Esophagus muscularis mucosa (tissue), 4 donors: ENCODE data around the gene LAMA3. TPM values are rescaled to one million over a fixed set of nuclear protein-coding genes. Genes with fewer than 3 reads are reported as not detected.
A peak's percentile ranks its signal among the peaks of the same experiment; 100 is the strongest.

Source experiments
- DNase-seq: peaks from one replicate; pipeline ENCODE4 v3.0.0-alpha.2; 2017; ENCODE audit errors: extremely low spot score
- H3K27ac ChIP-seq, 4 donors: fragments of 200-600 bp; sonication (generic); replicated peaks in 1 of 4; 1 replicate in 3 of 4; 2 replicates in 1 of 4; pipeline ENCODE4 v1.5.1; 2016 to 2019; ENCODE audit warnings: mild to moderate bottlenecking in 1 of 4
- H3K27me3 ChIP-seq, 4 donors: fragments of 200-600 bp; sonication (generic); one replicate each; pipeline versions ENCODE4 v1.5.1 to v1.6.0; 2016 to 2019
- H3K36me3 ChIP-seq, 4 donors: fragments of 200-600 bp; sonication (generic); one replicate each; pipeline ENCODE4 v1.5.1; 2016 to 2019
- H3K4me1 ChIP-seq, 4 donors: fragments of 200-600 bp; sonication (generic); one replicate each; pipeline ENCODE4 v1.5.1; 2016 to 2019
- H3K4me3 ChIP-seq, 4 donors: fragments of 200-600 bp; sonication (generic); 1 replicate in 2 of 4; 2 replicates in 2 of 4; pipeline ENCODE4 v1.5.1; 2016 to 2019; ENCODE audit warnings: mild to moderate bottlenecking in 4 of 4, moderate library complexity in 1 of 4
- H3K9me3 ChIP-seq, 4 donors: fragments of 200-600 bp; sonication (generic); 1 replicate in 3 of 4; 2 replicates in 1 of 4; pipeline ENCODE4 v1.5.1; 2016 to 2019
- EP300 ChIP-seq: sonication (generic); formaldehyde crosslinking; IDR thresholded peaks from one replicate; pipeline ENCODE4 v1.6.1; 2017; ENCODE audit warnings: antibody characterized with exemption
- POLR2A ChIP-seq: fragments of 450-650 bp; IDR thresholded peaks from one replicate; pipeline ENCODE4 v1.6.1; 2017; ENCODE audit warnings: antibody characterized with exemption, moderate library complexity, mild to moderate bottlenecking, low read depth
- POLR2AphosphoS5 ChIP-seq, 2 donors: sonication (generic); formaldehyde crosslinking; IDR thresholded peaks; one replicate each; pipeline ENCODE4 v1.6.1; 2017; ENCODE audit warnings: antibody characterized with exemption in 2 of 2
- WGBS: methylation state at CpG from one replicate; pipeline ENCODE4 v1.1.5; 2018; 5-methylcytosine and 5-hydroxymethylcytosine counted together
- intact Hi-C: fragments of 100-400 bp; cut with DNase I; formaldehyde crosslinking; loops from one replicate; pipeline ENCODE4 v1.15.1; 2023
- total RNA-seq, 4 donors: library from RNA; depleted of rRNA; stranded (reverse); fragments of >200 nt; gene quantifications; one replicate each; pipeline versions ENCODE4 v1.1.0 to v1.2.1, GENCODE V29; 2016
- TF ChIP-seq, protein P1 (sequence below), 3 experiments: fragments of 200-600 bp in 2 of 3; fragments of 450-650 bp in 1 of 3; sonication (generic) in 2 of 3; IDR thresholded peaks; one replicate each; pipeline ENCODE4 v1.5.1; 2017 to 2019; ENCODE audit warnings: antibody characterized with exemption in 3 of 3, mild to moderate bottlenecking in 2 of 3, moderate library complexity in 1 of 3

LAMA3 gene
- total RNA-seq, 4 donors from 2014 or later, result 7.5 to 12.9 (median 11.7) TPM

DNA sequence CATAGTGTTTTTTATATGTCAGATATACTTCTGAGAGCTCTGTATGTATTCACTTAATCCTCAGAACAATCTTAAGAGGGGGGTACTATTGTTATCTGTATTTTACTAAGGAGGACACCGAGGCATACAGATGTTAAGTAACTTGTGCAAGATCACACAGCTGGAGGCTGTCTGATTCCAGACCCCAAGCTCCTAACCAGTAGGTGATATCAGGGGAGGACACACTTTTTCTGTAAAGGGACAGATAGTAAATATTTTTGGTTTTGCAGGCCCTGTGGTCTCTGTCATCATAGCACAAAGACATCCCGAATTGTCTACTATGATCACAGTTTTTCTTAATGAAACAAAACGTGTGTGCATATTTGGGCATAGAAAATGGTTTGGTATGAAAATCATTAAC is 143.7 kb downstream of the LAMA3 start:
- intact Hi-C loops, result loop anchor here (10.0 kb wide), 1 partner anchor 182 kb away; the partner anchor contains the start of gene TTC39C

DNA sequence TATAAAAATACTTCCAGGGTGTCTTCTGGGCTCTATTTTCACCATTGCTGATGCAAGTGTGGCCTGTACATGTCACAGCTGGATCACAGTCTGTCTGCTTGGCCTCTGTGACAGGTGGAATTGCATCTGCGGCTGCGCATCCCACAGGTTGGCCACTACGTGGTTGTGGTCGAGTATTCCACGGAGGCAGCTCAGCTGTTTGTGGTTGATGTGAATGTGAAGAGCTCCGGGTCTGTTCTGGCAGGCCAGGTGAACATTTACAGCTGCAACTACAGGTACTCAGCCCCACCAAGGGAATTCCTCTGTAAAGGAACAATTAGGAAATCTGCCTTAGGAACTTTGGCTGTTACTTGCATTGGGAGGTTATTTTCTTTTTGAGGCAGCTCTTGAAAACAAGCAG is 144.5 kb downstream of the LAMA3 start:
- WGBS, result 85% methylated on average over 5 of the region's 6 CpGs
- intact Hi-C loops, result loop anchor here (10.0 kb wide), 1 partner anchor 181 kb away; the partner anchor contains the start of gene TTC39C
- TF ChIP-seq EP300, result no peak
- TF ChIP-seq, protein P1, sequence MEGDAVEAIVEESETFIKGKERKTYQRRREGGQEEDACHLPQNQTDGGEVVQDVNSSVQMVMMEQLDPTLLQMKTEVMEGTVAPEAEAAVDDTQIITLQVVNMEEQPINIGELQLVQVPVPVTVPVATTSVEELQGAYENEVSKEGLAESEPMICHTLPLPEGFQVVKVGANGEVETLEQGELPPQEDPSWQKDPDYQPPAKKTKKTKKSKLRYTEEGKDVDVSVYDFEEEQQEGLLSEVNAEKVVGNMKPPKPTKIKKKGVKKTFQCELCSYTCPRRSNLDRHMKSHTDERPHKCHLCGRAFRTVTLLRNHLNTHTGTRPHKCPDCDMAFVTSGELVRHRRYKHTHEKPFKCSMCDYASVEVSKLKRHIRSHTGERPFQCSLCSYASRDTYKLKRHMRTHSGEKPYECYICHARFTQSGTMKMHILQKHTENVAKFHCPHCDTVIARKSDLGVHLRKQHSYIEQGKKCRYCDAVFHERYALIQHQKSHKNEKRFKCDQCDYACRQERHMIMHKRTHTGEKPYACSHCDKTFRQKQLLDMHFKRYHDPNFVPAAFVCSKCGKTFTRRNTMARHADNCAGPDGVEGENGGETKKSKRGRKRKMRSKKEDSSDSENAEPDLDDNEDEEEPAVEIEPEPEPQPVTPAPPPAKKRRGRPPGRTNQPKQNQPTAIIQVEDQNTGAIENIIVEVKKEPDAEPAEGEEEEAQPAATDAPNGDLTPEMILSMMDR (IDR thresholded peaks at IDR 0.05), result no peak
- TF ChIP-seq POLR2A, result no peak
- TF ChIP-seq POLR2AphosphoS5 (IDR thresholded peaks at IDR 0.05), result no peak
- Histone ChIP-seq H3K4me3 (no peak overlapping the region), H3K4me1 (peaks cover 0 to 9% (median 4%) of the 10 kb centered on the region in 4 donors), H3K9me3 (no peaks in the 10 kb centered on the region), H3K27ac (no peak overlapping the region), H3K27me3 (no peaks in the 10 kb centered on the region), H3K36me3 (peaks cover 0 to 4% (median 0%) of the 10 kb centered on the region in 4 donors)
- peak; percentile 45 for DNase-seq

More for the DNA sequence above, 143.7 kb downstream of the LAMA3 start:
- 81% methylated on average over 3 of the region's 3 CpGs for WGBS
- Histone ChIP-seq H3K9me3 (no peaks in the 10 kb centered on the region), H3K4me3 (no peak overlapping the region), H3K36me3 (peaks cover 0 to 4% (median 0%) of the 10 kb centered on the region in 4 donors), H3K27me3 (no peaks in the 10 kb centered on the region), H3K27ac (no peak overlapping the region), H3K4me1 (peaks cover 0 to 9% (median 2%) of the 10 kb centered on the region in 4 donors)
- DNase-seq, result no peak
- TF ChIP-seq POLR2AphosphoS5 (IDR thresholded peaks at IDR 0.05), result no peak
- no peak for TF ChIP-seq EP300
- TF ChIP-seq, protein P1 (IDR thresholded peaks at IDR 0.05), result no peak
- no peak for TF ChIP-seq POLR2A

DNA sequence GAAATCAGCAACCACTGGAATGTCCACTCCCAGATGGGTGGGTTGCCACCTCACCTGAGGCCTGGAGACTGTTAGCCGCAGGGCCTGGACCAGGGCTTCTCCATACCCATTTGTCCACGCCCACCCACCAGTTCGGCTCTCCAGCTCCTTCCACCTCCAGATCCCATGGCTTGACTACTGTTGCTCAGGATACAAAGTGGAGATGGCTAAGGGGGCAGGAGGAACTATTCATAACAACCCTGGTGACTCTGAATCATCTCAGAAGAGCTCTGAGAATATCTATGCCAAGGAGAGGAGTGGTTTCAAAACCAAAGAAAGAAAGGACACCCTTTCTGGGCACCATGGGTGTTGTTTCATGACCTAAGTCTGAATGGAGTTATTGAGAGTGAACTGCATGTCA is 145.8 kb downstream of the LAMA3 start:
- peak; percentile 87 for DNase-seq
- H3K36me3 ChIP-seq, result peaks cover 0 to 4% (median 0%) of the 10 kb centered on the region in 4 donors
- peak overlapping the region in 1 of 4 donors; percentile 4 for H3K27ac ChIP-seq
- no peak overlapping the region for H3K4me3 ChIP-seq
- no CpG with 5 or more reads among the region's 3 CpGs for WGBS
- no peak for TF ChIP-seq POLR2AphosphoS5 (IDR thresholded peaks at IDR 0.05)
- no peak for TF ChIP-seq POLR2A
- TF ChIP-seq EP300, result no peak
- TF ChIP-seq, protein P1 (IDR thresholded peaks at IDR 0.05), result no peak
- intact Hi-C loops, result loop anchor here (10.0 kb wide), 1 partner anchor 180 kb away; the partner anchor contains the start of gene TTC39C
- peaks cover 0 to 9% (median 4%) of the 10 kb centered on the region in 4 donors for H3K4me1 ChIP-seq
- no peaks in the 10 kb centered on the region for H3K27me3 ChIP-seq
- no peaks in the 10 kb centered on the region for H3K9me3 ChIP-seq

DNA sequence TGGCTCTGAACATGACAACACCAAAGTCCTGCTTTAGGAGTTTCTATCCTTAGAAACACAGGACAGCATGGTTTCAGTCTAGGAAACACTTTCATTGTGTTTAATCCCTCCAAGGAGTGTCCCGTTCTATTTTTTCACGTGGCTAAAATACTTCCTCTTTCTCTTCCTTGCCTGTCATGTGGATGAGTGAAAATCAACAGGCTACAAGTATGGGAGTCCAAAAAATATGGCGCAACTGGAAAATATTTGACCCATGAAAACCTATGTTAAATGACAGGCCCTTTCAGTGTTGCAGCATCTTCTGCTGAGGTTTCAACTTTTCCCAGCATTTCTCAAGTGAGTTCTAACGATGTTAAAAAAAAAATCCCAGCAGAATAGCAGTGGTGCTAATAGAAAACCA is 146.3 kb downstream of the LAMA3 start:
- TF ChIP-seq, protein P1 (IDR thresholded peaks at IDR 0.05), result no peak
- TF ChIP-seq POLR2AphosphoS5 (IDR thresholded peaks at IDR 0.05), result peak in 1 of 2 donors; percentile 28
- peak; percentile 80 for DNase-seq
- Histone ChIP-seq H3K27ac (peak overlapping the region in 1 of 4 donors; percentile 4), H3K27me3 (no peaks in the 10 kb centered on the region), H3K4me3 (no peak overlapping the region), H3K9me3 (no peaks in the 10 kb centered on the region), H3K4me1 (peaks cover 0 to 9% (median 4%) of the 10 kb centered on the region in 4 donors), H3K36me3 (peaks cover 0 to 4% (median 0%) of the 10 kb centered on the region in 4 donors)
- intact Hi-C loops, result loop anchor here (10.0 kb wide), 1 partner anchor 179 kb away; the partner anchor contains the start of gene TTC39C
- 74% methylated on average over 4 of the region's 4 CpGs for WGBS
